NCI-H128 (cell line): Measurements from ENCODE around the gene LMAN1L.

Experiments used
- DNase-seq: peaks from one replicate; lab custom pipeline; 2025; ENCODE audit not compliant: unreplicated experiment; lab: John Stamatoyannopoulos, UW

The LMAN1L gene

GRCh38 chr15:74833376-74834107 is 20.9 kb downstream of the LMAN1L start:
- DNase-seq: no peak

GRCh38 chr15:74835312-74835823 is 22.7 kb downstream of the LMAN1L start:
- no peak for DNase-seq

- DNase-seq: no peak
Observed at GRCh38 chr15:74836846-74837245, 24.2 kb downstream of the LMAN1L start.

- no peak for DNase-seq
Observed at GRCh38 chr15:74837482-74838136, 25.0 kb downstream of the LMAN1L start.

- no peak for DNase-seq
Observed at GRCh38 chr15:74838137-74838516, 25.5 kb downstream of the LMAN1L start.

GRCh38 chr15:74838746-74839525 is 26.3 kb downstream of the LMAN1L start:
- DNase-seq: no peak

- DNase-seq: no peak
Observed at GRCh38 chr15:74839526-74840395, 27.1 kb downstream of the LMAN1L start.

GRCh38 chr15:74840851-74841775 is 28.5 kb downstream of the LMAN1L start:
- DNase-seq: no peak

GRCh38 chr15:74841891-74842373 is 29.3 kb downstream of the LMAN1L start:
- DNase-seq: no peak

- DNase-seq: peak; percentile 65
Observed at GRCh38 chr15:74842581-74843444, 30.2 kb downstream of the LMAN1L start, which contains the start of gene ULK3. Gene ULK3 (minus strand): TSS chr15:74843156. CDS start chr15:74843105, 51 bp downstream.

- DNase-seq: no peak
Observed at GRCh38 chr15:74843445-74843828, 30.8 kb downstream of the LMAN1L start.

GRCh38 chr15:74843891-74844299 is 31.3 kb downstream of the LMAN1L start:
- DNase-seq: no peak

- DNase-seq: no peak
Observed at GRCh38 chr15:74844319-74845207, 31.9 kb downstream of the LMAN1L start.

- DNase-seq: no peak
Observed at GRCh38 chr15:74845208-74845568, 32.6 kb downstream of the LMAN1L start.

- DNase-seq: no peak
Observed at GRCh38 chr15:74845581-74845980, 32.9 kb downstream of the LMAN1L start.

- DNase-seq: no peak
Observed at GRCh38 chr15:74847432-74847831, 34.8 kb downstream of the LMAN1L start.

GRCh38 chr15:74850393-74850792 is 37.8 kb downstream of the LMAN1L start:
- DNase-seq: no peak

GRCh38 chr15:74851960-74852359 is 39.3 kb downstream of the LMAN1L start:
- DNase-seq: no peak
